ENCODE measurements around the gene AATK. TPM values are rescaled to one million over a fixed set of nuclear protein-coding genes. Genes with fewer than 3 reads are reported as not detected.

AATK gene
- total and polyA plus RNA-seq, 2 of the 4 experiments (the other 2 are of a cell fraction): under 0.01 to 0.21 TPM

- no peak for ATAC-seq (ENCODE audit: low read depth)
- no peak for DNase-seq
- 89% methylated on average over 8 of the region's 22 CpGs; no CpG with 5 or more reads in 1 of the 2 experiments for WGBS, 2 experiments (ENCODE audit: extremely low coverage in 2 of 2, insufficient read length in 1 of 2)
- Histone ChIP-seq H3K79me1 (ENCODE audit: low read depth in 1 of 2, low read length in 2 of 2) (no peaks in the 10 kb centered on the region), H4K20me1 (ENCODE audit: insufficient read depth, low read length) (no peaks in the 10 kb centered on the region), H3K4me3 (ENCODE audit: insufficient read depth, low read depth, low read length) (no peak overlapping the region), H2AFZ (replicated peaks; ENCODE audit: low read length, poor library complexity) (no peak overlapping the region), H2BK20ac (ENCODE audit: low read depth, low read length) (no peak overlapping the region), H3K4ac (ENCODE audit: low read depth, low read length) (no peak overlapping the region), H3K23ac (ENCODE audit: low read depth, low read length) (no peak overlapping the region), H2BK120ac (ENCODE audit: low read depth, low read length) (no peak overlapping the region), H3K27me3 (ENCODE audit: control insufficient read depth, insufficient read depth, low read length) (no peaks in the 10 kb centered on the region), H3K4me2 (ENCODE audit: low read depth, low read length) (no peak overlapping the region), H4K91ac (ENCODE audit: insufficient read depth, low read depth, low read length) (no peak overlapping the region), H3K14ac (replicated peaks; ENCODE audit: low read depth, low read length) (no peak overlapping the region), H3K36me3 (ENCODE audit: control insufficient read depth, insufficient read depth, low read length) (peaks cover 3% of the 10 kb centered on the region; the same call in 1 of the 2 replicates), H3K9me3 (ENCODE audit: control insufficient read depth, insufficient read depth, low read length) (no peaks in the 10 kb centered on the region), H2AK5ac (ENCODE audit: low read depth, low read length) (no peak overlapping the region), H4K8ac (ENCODE audit: low read depth in 2 of 2, low read length in 2 of 2) (no peak overlapping the region), H2AK9ac (replicated peaks; ENCODE audit: low read depth, low read length, poor library complexity) (no peak overlapping the region), H3K27ac (ENCODE audit: insufficient read depth, low read length) (no peak overlapping the region), H2BK5ac (ENCODE audit: low read depth, low read length, poor library complexity, severe bottlenecking) (no peak overlapping the region), H2BK15ac (ENCODE audit: low read depth, low read length) (no peak overlapping the region), H3K9me1 (ENCODE audit: insufficient read depth, low read length) (no peaks in the 10 kb centered on the region), H3K4me1 (ENCODE audit: control insufficient read depth, insufficient read depth, low read length) (no peaks in the 10 kb centered on the region), H4K5ac (ENCODE audit: low read depth, low read length) (no peak overlapping the region), H3K9ac (ENCODE audit: low read depth, low read length) (no peak overlapping the region), H3K18ac (ENCODE audit: low read depth, low read length) (no peak overlapping the region), H3K56ac (ENCODE audit: extremely low read depth, insufficient read depth, low read length) (no peak overlapping the region)
- TF ChIP-seq NFE2L2 (IDR thresholded peaks at IDR 0.05; ENCODE audit: low read depth, low read length) (no peak), FOS (IDR thresholded peaks at IDR 0.05; ENCODE audit: low read depth, low read length) (no peak), MAFK (IDR thresholded peaks at IDR 0.05; ENCODE audit: low read depth, low read length) (no peak), SMC3 (IDR thresholded peaks at IDR 0.05; ENCODE audit: low read depth, low read length) (no peak), CEBPB (IDR thresholded peaks at IDR 0.05; ENCODE audit: low read depth, low read length) (no peak), BHLHE40 (IDR thresholded peaks at IDR 0.05; ENCODE audit: low read depth, low read length) (no peak), RAD21 (IDR thresholded peaks at IDR 0.05; ENCODE audit: low read length) (no peak), POLR2A (IDR thresholded peaks at IDR 0.05; ENCODE audit: low read depth, low read length) (no peak), RCOR1 (IDR thresholded peaks at IDR 0.05; ENCODE audit: insufficient replicate concordance, low read length) (no peak)
- dilution Hi-C loops (cut with HindIII; ENCODE audit: low sequenced_read_pairs, unreplicated experiment) (no loop called here), in situ Hi-C loops (cut with MboI; ENCODE audit: low sequenced_read_pairs) (no loop called here), intact Hi-C loops (cut with micrococcal nuclease) (no loop called here)
- ChIA-PET CTCF (no interaction called here), POLR2A (ENCODE audit: unreplicated experiment) (no interaction called here)
- BruUV-seq (replicated peaks): no TSS peak
Measured at GRCh38 chr17:81109957-81110356, 56.1 kb downstream of the AATK start.

Measured in IMR-90 (cell line).